Fibroblast of mammary gland (primary cell): ENCODE results near the gene NET1.

Source experiments
- DNase-seq: peaks from one replicate; pipeline ENCODE4 v3.0.0-alpha.2; 2010; ENCODE audit warnings: low read depth
- H3K4me3 ChIP-seq: 2 replicates; pipeline ENCODE4 v1.5.1; 2011; ENCODE audit warnings: low read depth, mild to moderate bottlenecking, low read length, moderate library complexity; ENCODE audit not compliant: control insufficient read depth
- TF ChIP-seq, protein P1 (sequence below): conservative IDR thresholded peaks from 2 replicates; pipeline ENCODE4 v1.5.1; 2011; ENCODE audit warnings: low read depth, low read length, inconsistent platforms; ENCODE audit not compliant: control insufficient read depth, insufficient read depth

Gene NET1

GRCh38 chr10:5456563-5456962 is 44.2 kb downstream of the NET1 start:
- no peak for DNase-seq
- TF ChIP-seq, protein P1, sequence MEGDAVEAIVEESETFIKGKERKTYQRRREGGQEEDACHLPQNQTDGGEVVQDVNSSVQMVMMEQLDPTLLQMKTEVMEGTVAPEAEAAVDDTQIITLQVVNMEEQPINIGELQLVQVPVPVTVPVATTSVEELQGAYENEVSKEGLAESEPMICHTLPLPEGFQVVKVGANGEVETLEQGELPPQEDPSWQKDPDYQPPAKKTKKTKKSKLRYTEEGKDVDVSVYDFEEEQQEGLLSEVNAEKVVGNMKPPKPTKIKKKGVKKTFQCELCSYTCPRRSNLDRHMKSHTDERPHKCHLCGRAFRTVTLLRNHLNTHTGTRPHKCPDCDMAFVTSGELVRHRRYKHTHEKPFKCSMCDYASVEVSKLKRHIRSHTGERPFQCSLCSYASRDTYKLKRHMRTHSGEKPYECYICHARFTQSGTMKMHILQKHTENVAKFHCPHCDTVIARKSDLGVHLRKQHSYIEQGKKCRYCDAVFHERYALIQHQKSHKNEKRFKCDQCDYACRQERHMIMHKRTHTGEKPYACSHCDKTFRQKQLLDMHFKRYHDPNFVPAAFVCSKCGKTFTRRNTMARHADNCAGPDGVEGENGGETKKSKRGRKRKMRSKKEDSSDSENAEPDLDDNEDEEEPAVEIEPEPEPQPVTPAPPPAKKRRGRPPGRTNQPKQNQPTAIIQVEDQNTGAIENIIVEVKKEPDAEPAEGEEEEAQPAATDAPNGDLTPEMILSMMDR: no peak
- H3K4me3 ChIP-seq: no peak overlapping the region

- DNase-seq: no peak
- no peak overlapping the region for H3K4me3 ChIP-seq
- TF ChIP-seq, protein P1: no peak
Observed at GRCh38 chr10:5457741-5458140, 45.4 kb downstream of the NET1 start.

DNA sequence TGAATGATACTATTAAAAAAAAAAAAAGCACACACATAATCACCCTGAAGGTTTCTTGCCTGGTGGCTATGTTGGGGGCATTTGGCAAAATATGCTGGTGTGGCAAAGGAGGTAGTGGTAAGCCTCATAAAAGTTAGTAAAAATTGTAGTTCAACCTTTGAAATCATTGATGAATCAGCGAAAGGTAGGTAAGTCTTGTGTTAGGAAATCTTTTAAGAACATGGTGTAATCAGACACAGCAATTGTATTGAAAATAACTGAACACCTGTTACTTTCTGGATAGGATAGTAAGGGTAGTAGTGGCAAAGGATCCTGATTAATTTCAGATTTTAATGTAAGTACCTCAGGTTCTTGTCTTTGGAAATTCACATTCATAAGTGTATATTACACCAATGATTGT is 46.1 kb downstream of the NET1 start:
- no peak overlapping the region for H3K4me3 ChIP-seq
- no peak for DNase-seq
- TF ChIP-seq, protein P1: no peak

DNA sequence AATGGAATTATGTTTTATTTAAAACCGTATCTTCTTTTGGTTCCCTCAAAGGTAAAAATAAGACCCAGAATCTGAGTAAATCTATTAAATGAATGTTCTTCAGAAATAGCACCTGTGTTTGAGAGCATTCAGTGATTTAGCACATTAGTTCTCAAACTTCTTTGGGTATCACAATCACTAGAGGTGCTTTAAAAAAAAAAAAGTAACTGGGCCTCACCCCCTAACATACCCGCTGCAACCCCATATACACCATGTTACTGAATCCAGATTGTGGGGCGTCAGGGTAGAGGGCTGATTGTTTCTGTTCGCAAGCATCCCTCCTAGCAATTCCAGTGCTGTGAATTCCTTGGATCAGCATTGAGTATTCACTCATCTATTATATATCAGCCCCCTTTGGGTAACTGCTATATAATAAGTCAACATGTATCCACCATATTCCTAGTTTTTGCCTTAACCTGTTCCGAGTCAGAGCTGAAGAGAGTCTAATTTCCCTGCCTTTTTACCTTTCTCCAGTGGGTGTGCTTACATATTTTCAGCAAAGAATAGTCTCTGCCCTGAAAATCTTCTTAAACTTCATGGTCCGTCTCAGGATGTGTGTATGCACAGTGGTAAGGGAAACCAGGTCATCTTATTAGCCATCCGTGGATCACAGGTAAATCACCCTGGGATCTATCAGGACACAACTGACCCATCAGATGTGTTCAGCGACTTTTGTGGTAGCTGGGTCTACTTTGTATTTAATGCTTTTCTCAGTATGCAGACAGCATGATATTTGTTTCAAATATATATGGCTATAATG is 46.8 kb downstream of the NET1 start:
- no peak overlapping the region for H3K4me3 ChIP-seq
- TF ChIP-seq, protein P1: no peak
- DNase-seq: no peak

DNA sequence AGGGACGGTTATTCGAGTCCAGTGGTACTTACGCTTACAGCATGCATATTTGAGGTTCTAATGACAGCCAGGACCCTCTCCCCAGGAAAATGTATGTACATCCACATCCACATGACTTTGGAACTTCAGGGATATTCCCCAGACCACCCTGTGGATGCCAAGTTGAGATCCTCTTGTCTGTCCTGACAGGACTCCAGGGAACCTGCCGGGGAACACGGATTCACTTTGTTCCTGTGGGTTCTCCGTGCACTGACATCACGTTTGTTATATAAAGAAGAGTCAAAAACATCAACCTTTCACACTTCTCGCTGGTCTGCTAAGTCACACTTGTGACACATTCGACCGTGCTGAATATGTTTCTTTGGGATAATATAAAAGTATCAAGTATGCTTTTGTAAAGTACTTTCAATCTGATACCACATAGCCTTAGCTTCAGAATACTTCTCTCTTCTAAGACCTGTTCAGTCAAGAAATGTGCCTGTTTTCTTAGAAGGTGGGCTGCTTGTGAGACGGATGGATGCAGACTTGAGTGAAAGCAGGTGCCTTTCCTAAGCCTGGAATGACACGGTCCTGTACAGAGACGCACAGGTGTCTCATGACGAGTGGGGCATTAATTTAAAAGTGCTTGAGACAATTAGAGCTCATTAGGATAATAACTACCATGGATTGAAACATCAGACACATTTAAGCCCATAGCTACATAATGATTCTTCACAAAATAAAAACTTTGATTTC is 48.3 kb downstream of the NET1 start:
- DNase-seq: no peak
- H3K4me3 ChIP-seq: no peak overlapping the region
- TF ChIP-seq, protein P1: no peak

DNA sequence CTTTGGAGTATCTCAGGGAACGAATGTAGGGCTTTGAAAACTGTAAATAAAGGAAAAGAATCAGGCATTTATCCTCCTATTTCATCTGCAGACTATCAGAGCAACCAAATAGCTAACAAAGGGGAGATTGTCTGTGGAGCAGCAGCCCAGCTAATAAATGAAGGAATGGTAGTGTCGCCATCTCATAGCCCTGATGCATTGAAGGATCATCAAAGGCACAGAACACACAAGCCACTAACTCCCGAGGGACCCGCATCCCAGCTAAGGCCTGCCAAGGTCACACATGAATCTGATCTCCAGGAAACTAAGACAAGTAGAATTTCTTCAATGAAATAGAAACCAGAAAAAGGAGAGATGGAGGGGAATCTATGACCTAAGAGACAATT is 48.8 kb downstream of the NET1 start:
- TF ChIP-seq, protein P1: no peak
- DNase-seq: peak; percentile 36
- H3K4me3 ChIP-seq: no peak overlapping the region
